ENCODE data around the gene KRT86. TPM values are rescaled to one million over a fixed set of nuclear protein-coding genes. Genes with fewer than 3 reads are reported as not detected.
"Not testable (repeated sequence)": the region's sequence is repeated elsewhere in the genome, so short reads cannot be mapped to it uniquely, and the experiment has no call there.

The KRT86 gene
- total and polyA plus RNA-seq, 2 experiments from 2014 or later: 0.35 TPM; not detected in 1

DNA sequence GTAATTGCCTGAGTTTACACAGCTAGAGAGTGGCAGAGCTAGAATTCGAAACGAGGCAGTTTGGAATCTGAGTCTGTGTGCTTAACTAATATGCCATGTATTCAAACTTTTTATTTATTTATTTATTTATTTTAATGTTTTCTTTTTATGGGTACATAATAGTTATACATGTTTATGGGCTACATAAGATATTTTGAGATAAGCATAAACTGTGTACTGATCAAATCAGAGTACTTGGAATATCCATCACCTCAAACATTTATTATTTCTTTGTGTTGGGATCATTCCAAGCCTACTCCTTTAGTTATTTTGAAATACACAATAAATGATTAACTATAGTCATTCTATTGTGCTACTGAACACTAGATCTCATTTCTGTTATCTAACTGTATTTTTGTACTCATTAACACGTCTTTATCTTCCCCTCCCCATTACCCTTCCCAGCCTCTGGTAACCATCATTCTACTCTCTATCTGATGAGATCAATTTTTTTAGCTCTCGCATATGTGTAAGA is 24.3 kb downstream of the KRT86 start:
- no peak for DNase-seq (ENCODE audit: low read depth in 1 of 2, low spot score in 1 of 2)
- TF ChIP-seq, protein P1, sequence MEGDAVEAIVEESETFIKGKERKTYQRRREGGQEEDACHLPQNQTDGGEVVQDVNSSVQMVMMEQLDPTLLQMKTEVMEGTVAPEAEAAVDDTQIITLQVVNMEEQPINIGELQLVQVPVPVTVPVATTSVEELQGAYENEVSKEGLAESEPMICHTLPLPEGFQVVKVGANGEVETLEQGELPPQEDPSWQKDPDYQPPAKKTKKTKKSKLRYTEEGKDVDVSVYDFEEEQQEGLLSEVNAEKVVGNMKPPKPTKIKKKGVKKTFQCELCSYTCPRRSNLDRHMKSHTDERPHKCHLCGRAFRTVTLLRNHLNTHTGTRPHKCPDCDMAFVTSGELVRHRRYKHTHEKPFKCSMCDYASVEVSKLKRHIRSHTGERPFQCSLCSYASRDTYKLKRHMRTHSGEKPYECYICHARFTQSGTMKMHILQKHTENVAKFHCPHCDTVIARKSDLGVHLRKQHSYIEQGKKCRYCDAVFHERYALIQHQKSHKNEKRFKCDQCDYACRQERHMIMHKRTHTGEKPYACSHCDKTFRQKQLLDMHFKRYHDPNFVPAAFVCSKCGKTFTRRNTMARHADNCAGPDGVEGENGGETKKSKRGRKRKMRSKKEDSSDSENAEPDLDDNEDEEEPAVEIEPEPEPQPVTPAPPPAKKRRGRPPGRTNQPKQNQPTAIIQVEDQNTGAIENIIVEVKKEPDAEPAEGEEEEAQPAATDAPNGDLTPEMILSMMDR (IDR thresholded peaks at IDR 0.05; ENCODE audit: low read depth, low read length): no peak
- Histone ChIP-seq H3K36me3 (no peaks in the 10 kb centered on the region), H3K4me3 (no peak overlapping the region), H3K4me1 (ENCODE audit: low read depth) (no peaks in the 10 kb centered on the region), H3K27me3 (peaks cover 59% of the 10 kb centered on the region), H3K9me3 (ENCODE audit: low read depth) (no peaks in the 10 kb centered on the region), H3K27ac (no peak overlapping the region)

DNA sequence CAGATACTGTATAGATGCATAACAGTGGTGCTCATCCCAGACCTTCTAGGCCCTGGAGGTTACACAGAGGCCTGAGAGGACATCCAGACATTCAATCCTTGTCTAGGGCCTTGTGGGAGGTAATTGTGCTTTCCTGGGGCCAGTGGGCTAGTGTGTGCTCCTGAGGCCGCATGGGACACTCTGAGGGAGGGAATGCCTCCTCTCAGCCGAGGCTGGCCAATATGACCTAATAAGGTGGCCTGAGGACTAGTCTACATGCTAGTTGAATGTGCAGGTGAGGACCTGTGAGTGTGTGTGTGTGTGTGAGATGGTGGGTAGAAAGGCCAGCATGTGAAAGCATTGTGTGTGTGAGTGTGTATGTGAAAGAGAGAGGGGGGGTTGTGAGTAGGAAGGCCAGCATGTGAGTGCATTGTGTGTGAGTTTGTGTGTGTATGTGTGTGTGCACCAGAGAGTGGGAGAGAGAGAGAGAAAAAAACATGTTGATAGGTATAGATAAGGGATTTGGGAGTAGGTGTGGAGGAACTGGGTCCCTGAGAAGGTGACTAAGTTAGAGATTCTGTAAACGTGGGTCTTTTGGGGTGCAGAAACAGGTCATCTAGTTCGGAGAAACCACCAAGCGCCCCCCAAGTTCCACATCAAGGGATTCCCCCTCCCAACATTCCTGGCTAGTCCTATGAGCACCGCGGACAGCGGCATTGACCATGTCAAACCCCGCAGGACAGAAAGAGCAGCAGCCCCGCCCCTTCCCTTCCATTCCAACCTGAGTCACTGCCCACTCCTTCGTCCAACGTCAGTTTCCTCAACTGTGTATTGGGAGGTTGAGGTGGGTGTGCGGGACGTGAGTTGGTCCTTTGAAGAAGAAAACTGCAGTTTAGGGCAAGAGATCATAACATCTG is 26.6 kb downstream of the KRT86 start:
- no peak overlapping the region for H3K27ac ChIP-seq
- no peaks in the 10 kb centered on the region for H3K4me1 ChIP-seq (ENCODE audit: low read depth)
- H3K4me3 ChIP-seq: no peak overlapping the region
- TF ChIP-seq, protein P1 (IDR thresholded peaks at IDR 0.05; ENCODE audit: low read depth, low read length): no peak
- DNase-seq (ENCODE audit: low read depth in 1 of 2, low spot score in 1 of 2): peak; percentile 25 to 47
- H3K36me3 ChIP-seq: no peaks in the 10 kb centered on the region
- peaks cover 41% of the 10 kb centered on the region for H3K27me3 ChIP-seq
- no peaks in the 10 kb centered on the region for H3K9me3 ChIP-seq (ENCODE audit: low read depth)

DNA sequence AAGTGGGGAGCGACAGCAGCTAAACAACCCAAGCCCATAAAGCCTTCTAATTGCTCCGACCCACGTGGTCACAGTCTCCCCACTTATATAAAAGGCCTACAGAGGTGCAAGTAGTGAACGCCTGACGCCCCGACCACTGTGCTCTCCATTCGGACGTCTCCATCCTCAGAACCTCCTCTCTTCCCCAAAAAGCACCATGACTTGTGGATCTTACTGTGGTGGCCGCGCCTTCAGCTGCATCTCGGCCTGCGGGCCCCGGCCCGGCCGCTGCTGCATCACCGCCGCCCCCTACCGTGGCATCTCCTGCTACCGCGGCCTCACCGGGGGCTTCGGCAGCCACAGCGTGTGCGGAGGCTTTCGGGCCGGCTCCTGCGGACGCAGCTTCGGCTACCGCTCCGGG is 27.3 kb downstream of the KRT86 start:
- H3K36me3 ChIP-seq; H3K4me1 ChIP-seq (ENCODE audit: low read depth); H3K9me3 ChIP-seq (ENCODE audit: low read depth); DNase-seq (ENCODE audit: low read depth in 1 of 2, low spot score in 1 of 2); H3K4me3 ChIP-seq; H3K27ac ChIP-seq: not testable (repeated sequence)
- peaks cover 41% of the 10 kb centered on the region for H3K27me3 ChIP-seq

DNA sequence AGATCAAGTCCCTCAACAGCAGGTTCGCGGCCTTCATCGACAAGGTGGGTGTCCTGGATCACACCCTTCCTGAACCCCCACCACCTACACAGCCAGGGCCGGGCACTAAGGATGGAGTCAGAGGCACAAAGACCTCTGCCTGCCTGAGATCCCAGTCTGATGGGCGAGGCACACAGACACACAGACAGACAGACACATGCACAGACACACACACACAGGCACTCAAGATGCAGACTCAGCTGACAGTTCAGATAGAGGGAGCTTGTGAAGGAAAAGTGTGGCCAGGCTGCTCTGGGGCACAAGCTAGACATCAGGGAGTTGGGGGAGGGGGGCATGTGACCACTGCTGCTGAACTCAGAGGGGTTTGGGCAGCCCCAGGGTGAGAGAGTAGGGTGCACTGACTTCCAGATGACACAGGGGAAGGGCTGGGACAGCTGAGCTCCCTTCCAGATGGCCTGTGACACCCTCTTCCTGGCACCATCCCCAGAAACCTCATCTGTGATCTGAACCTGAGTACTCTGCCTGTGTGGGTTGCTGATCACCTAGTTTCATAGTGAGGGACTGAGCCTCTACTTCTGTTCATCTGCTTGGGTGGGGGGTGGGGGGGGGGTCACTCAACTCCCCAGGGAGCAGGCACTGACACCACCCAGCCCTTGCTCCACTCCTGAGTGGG is 27.9 kb downstream of the KRT86 start:
- not testable (repeated sequence) for H3K4me1 ChIP-seq (ENCODE audit: low read depth); H3K9me3 ChIP-seq (ENCODE audit: low read depth); H3K4me3 ChIP-seq; H3K36me3 ChIP-seq; DNase-seq (ENCODE audit: low read depth in 1 of 2, low spot score in 1 of 2); H3K27ac ChIP-seq
- H3K27me3 ChIP-seq: peaks cover 41% of the 10 kb centered on the region

DNA sequence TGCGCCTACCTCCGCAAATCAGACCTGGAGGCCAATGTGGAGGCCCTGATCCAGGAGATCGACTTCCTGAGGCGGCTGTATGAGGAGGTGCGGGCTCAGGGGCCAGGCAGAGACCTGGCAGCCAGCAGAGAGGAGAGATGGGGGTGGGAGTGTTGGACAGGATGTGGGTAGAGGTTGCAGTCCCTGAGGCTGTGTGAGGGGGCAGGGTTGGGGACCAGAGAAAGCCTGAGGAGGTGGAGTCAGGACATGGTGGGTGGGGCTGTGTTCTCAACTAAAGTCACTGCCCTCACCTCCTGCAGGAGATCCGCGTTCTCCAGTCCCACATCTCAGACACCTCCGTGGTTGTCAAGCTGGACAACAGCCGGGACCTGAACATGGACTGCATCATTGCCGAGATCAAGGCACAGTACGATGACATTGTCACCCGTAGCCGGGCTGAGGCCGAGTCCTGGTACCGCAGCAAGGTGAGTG is 30.5 kb downstream of the KRT86 start:
- not testable (repeated sequence) for H3K4me1 ChIP-seq (ENCODE audit: low read depth); H3K4me3 ChIP-seq; H3K9me3 ChIP-seq (ENCODE audit: low read depth); H3K27ac ChIP-seq; H3K36me3 ChIP-seq; DNase-seq (ENCODE audit: low read depth in 1 of 2, low spot score in 1 of 2)
- H3K27me3 ChIP-seq: peaks cover 48% of the 10 kb centered on the region

DNA sequence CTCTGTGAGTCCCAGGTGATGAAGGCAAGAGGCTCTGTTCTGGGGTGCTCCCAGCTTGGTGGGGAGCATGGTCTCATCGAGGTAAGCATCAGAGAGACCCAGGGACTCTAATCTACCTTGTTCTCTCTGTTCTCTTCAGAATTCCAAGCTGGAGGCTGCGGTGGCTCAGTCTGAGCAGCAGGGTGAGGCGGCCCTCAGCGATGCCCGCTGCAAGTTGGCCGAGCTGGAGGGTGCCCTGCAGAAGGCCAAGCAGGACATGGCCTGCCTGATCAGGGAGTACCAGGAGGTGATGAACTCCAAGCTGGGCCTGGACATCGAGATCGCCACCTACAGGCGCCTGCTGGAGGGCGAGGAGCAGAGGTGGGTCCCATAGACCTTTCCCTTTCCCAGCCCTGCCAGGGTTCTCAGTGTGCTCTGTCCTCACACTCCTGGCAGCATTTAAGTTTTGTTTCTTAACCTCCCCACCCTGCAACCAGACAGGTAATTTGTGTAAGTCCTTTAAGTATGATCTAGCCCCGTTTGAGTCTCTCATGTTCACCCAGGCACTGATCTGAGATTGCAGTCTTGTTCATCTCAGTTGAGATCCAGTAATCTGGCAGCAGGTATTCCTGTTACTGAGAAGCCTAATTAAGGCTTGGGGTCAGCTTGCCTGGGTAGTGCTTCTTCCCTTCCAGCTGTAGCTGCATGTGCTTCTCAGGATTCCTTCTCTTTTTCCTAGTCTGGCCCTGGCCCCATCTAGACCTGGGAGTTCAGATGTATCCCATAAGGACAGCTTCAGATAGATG is 31.7 kb downstream of the KRT86 start:
- Histone ChIP-seq H3K4me1 (ENCODE audit: low read depth) (peaks cover 3% of the 10 kb centered on the region), H3K36me3 (no peaks in the 10 kb centered on the region), H3K27ac (no peak overlapping the region), H3K27me3 (peaks cover 50% of the 10 kb centered on the region), H3K4me3 (no peak overlapping the region), H3K9me3 (ENCODE audit: low read depth) (no peaks in the 10 kb centered on the region)
- DNase-seq (ENCODE audit: low read depth in 1 of 2, low spot score in 1 of 2): no peak
- TF ChIP-seq, protein P1 (IDR thresholded peaks at IDR 0.05; ENCODE audit: low read depth, low read length): peak; percentile 50

Data from cardiac muscle cell (in vitro differentiated cells and primary cell).